Measurements from ENCODE around the gene CBX7.

- TF ChIP-seq CTCF (IDR thresholded peaks at IDR 0.05) (no peak), POLR2A (IDR thresholded peaks at IDR 0.05) (no peak)
These were observed 26.9 kb downstream of the CBX7 start for GRCh38 chr22:39125622-39126021.
